ENCODE results near the gene TOGARAM1. TPM values are rescaled to one million over a fixed set of nuclear protein-coding genes. Genes with fewer than 3 reads are reported as not detected.

TOGARAM1 gene
- total and polyA plus RNA-seq, 9 of the 15 experiments (the other 6 are each of a cell fraction or from before 2014, with no cell fraction given): 1.3 to 6.4 (median 3.7) TPM

DNA sequence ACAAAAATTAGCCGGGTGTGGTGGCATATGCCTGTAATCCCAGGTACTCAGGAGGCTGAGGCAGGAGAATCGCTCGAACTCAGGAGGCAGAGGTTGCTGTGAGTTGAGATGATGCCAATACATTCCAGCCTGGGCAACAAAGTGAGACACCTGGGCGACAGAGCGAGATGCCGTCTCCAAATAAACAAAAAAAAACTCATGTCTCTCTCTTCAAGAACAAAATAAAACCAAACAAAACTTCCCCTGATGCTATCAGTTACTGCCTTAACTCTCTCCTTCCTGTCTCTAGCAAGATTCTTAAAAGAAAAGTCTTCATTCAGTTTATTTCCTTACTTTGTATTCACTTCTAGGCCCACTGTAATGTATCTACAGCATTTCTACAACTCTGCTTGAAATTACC is 21.0 kb upstream of the TOGARAM1 start (continued):
- TF ChIP-seq HNRNPH1 (optimal IDR thresholded peaks at IDR 0.05; ENCODE audit: low read depth, low read length): no peak

DNA sequence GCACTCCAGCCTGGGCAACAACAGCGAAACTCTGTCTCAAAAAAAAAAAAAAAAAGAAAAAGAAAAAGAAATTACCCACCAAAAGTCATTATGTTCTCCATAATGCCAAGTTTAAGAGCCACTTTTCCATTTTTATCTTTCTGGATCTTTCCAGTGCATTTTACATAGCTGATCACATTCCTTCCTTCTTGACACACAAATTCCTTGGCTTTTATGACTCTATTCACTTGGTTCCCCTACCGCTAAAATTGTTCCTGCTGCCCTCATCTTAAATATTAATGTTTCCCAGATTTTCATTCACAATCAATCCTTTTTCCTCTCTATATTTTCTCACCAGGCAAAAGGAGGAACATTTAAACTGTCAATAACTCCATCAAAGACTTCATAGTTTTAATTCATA is 20.4 kb upstream of the TOGARAM1 start:
- Histone ChIP-seq H3K9me1 (ENCODE audit: control insufficient read depth, insufficient read depth, low read length) (no peaks in the 10 kb centered on the region), H4K20me1 (replicated peaks; ENCODE audit: control insufficient read depth, insufficient read depth, low read length) (no peaks in the 10 kb centered on the region), H3K9me3 (replicated peaks; ENCODE audit: control insufficient read depth, insufficient read depth, low read depth, low read length) (no peaks in the 10 kb centered on the region), H3K4me2 (ENCODE audit: insufficient read depth, low read length) (no peak overlapping the region), H3K79me2 (ENCODE audit: control insufficient read depth, insufficient read depth, low read length) (no peaks in the 10 kb centered on the region), H3K27me3 (ENCODE audit: control insufficient read depth in 2 of 2, insufficient read depth in 2 of 2, low read length in 2 of 2) (no peaks in the 10 kb centered on the region), H3K4me3 (no peak overlapping the region), H3K9ac (ENCODE audit: insufficient read depth in 1 of 2, low read depth in 2 of 2, low read length in 2 of 2) (no peak overlapping the region), H2AFZ (ENCODE audit: low read depth, low read length) (no peak overlapping the region), H3K27ac (ENCODE audit: extremely low read depth, low read depth, low read length) (no peak overlapping the region), H3K36me3 (ENCODE audit: control insufficient read depth, insufficient read depth, low read length) (peaks cover 15% of the 10 kb centered on the region; the same call in 2 of the 3 replicates), H3K4me1 (replicated peaks in 1 of 2; ENCODE audit: control insufficient read depth in 2 of 2, insufficient read depth in 2 of 2, low read length in 2 of 2) (no peaks in the 10 kb centered on the region)
- ATAC-seq (no peak), FAIRE-seq (no peak), DNase-seq (ENCODE audit: extremely low read depth in 1 of 4, low spot score in 3 of 4) (no peak)
- no peak for TF ChIP-seq ZNF696 (CRISPR knock-in tag; conservative IDR thresholded peaks at IDR 0.05)
- no peak for TF ChIP-seq POLR2AphosphoS5 (IDR thresholded peaks at IDR 0.05; ENCODE audit: control insufficient read depth, insufficient read depth, low read depth, low read length)
- TF ChIP-seq U2AF2 (optimal IDR thresholded peaks at IDR 0.05; ENCODE audit: low read depth, low read length): no peak
- TF ChIP-seq, protein P1, sequence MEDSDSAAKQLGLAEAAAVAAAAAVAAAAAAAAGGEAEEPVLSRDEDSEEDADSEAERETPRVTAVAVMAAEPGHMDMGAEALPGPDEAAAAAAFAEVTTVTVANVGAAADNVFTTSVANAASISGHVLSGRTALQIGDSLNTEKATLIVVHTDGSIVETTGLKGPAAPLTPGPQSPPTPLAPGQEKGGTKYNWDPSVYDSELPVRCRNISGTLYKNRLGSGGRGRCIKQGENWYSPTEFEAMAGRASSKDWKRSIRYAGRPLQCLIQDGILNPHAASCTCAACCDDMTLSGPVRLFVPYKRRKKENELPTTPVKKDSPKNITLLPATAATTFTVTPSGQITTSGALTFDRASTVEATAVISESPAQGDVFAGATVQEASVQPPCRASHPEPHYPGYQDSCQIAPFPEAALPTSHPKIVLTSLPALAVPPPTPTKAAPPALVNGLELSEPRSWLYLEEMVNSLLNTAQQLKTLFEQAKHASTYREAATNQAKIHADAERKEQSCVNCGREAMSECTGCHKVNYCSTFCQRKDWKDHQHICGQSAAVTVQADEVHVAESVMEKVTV (CRISPR knock-in tag; IDR thresholded peaks at IDR 0.05): no peak
- TF ChIP-seq, protein P2, sequence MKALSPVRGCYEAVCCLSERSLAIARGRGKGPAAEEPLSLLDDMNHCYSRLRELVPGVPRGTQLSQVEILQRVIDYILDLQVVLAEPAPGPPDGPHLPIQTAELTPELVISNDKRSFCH (CRISPR knock-in tag; IDR thresholded peaks at IDR 0.05): no peak
- TF ChIP-seq, protein P2 (tag; IDR thresholded peaks at IDR 0.05): no peak
- no peak for TF ChIP-seq ZBTB8A (IDR thresholded peaks at IDR 0.05; ENCODE audit: partially characterized antibody)
- TF ChIP-seq, protein P3, sequence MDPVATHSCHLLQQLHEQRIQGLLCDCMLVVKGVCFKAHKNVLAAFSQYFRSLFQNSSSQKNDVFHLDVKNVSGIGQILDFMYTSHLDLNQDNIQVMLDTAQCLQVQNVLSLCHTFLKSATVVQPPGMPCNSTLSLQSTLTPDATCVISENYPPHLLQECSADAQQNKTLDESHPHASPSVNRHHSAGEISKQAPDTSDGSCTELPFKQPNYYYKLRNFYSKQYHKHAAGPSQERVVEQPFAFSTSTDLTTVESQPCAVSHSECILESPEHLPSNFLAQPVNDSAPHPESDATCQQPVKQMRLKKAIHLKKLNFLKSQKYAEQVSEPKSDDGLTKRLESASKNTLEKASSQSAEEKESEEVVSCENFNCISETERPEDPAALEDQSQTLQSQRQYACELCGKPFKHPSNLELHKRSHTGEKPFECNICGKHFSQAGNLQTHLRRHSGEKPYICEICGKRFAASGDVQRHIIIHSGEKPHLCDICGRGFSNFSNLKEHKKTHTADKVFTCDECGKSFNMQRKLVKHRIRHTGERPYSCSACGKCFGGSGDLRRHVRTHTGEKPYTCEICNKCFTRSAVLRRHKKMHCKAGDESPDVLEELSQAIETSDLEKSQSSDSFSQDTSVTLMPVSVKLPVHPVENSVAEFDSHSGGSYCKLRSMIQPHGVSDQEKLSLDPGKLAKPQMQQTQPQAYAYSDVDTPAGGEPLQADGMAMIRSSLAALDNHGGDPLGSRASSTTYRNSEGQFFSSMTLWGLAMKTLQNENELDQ (CRISPR knock-in tag; IDR thresholded peaks at IDR 0.05; ENCODE audit: borderline replicate concordance): no peak
- CTCF ChIA-PET (ENCODE audit: low intra/inter-chr PET ratio): no interaction called here
- WGBS (ENCODE audit: insufficient coverage, low coverage, missing lambda C conversion rate): 100% methylated on average over 1 of the region's 2 CpGs
- BruUV-seq (replicated peaks): no TSS peak
- POLR2A ChIA-PET: no interaction called here
- intact Hi-C loops (cut with micrococcal nuclease) (no loop called here), in situ Hi-C loops (cut with MboI) (no loop called here)
